NCI-H2227 treated with DMSO at 0.1 percent for 48 hours (cell line): ENCODE measurements around the gene PDZK1IP1.
A peak's percentile ranks its signal among the peaks of the same experiment; 100 is the strongest.
"Not testable (repeated sequence)": the region's sequence is repeated elsewhere in the genome, so short reads cannot be mapped to it uniquely, and the experiment has no call there.

Experiments
- DNase-seq: peaks from one replicate; lab custom pipeline; 2025; lab: John Stamatoyannopoulos, UW

PDZK1IP1 gene

GRCh38 chr1:47181095-47181954 lies 8.5 kb downstream of the PDZK1IP1 start:
- no peak for DNase-seq

- no peak for DNase-seq
These were observed 9.2 kb downstream of the PDZK1IP1 start for GRCh38 chr1:47180603-47181094.

- DNase-seq = no peak
These were observed 9.8 kb downstream of the PDZK1IP1 start for GRCh38 chr1:47179988-47180563.

GRCh38 chr1:47179017-47179987 lies 10.5 kb downstream of the PDZK1IP1 start:
- DNase-seq = peak; percentile 93

- DNase-seq = no peak
These were observed 11.2 kb downstream of the PDZK1IP1 start for GRCh38 chr1:47178654-47179016.

- DNase-seq = no peak
These were observed 11.8 kb downstream of the PDZK1IP1 start for GRCh38 chr1:47178020-47178419.

- peak; percentile 80 for DNase-seq
These were observed 14.5 kb downstream of the PDZK1IP1 start for GRCh38 chr1:47175227-47175934.

- no peak for DNase-seq
These were observed 15.2 kb downstream of the PDZK1IP1 start for GRCh38 chr1:47174656-47175020.

GRCh38 chr1:47172782-47173181 lies 17.1 kb downstream of the PDZK1IP1 start:
- no peak for DNase-seq

- no peak for DNase-seq
These were observed 25.3 kb downstream of the PDZK1IP1 start for GRCh38 chr1:47164552-47164951.

- DNase-seq = no peak
These were observed 28.4 kb downstream of the PDZK1IP1 start for GRCh38 chr1:47161298-47162040.

- no peak for DNase-seq
These were observed 29.1 kb downstream of the PDZK1IP1 start for GRCh38 chr1:47160716-47161115.

- not testable (repeated sequence) for DNase-seq
These were observed 31.9 kb downstream of the PDZK1IP1 start for GRCh38 chr1:47157957-47158356.

- DNase-seq = not testable (repeated sequence)
These were observed 33.4 kb downstream of the PDZK1IP1 start for GRCh38 chr1:47156457-47156856.

- peak; percentile 1 for DNase-seq
These were observed 40.7 kb downstream of the PDZK1IP1 start for GRCh38 chr1:47149162-47149561.

- no peak for DNase-seq
These were observed 42.6 kb downstream of the PDZK1IP1 start for GRCh38 chr1:47147047-47147785.

GRCh38 chr1:47146495-47146894 lies 43.3 kb downstream of the PDZK1IP1 start:
- not testable (repeated sequence) for DNase-seq

GRCh38 chr1:47143654-47144053 lies 46.2 kb downstream of the PDZK1IP1 start:
- not testable (repeated sequence) for DNase-seq

GRCh38 chr1:47140358-47140757 lies 49.5 kb downstream of the PDZK1IP1 start:
- not testable (repeated sequence) for DNase-seq
